A673 (cell line): Measurements from ENCODE around the gene TAP2. TPM values are rescaled to one million over a fixed set of nuclear protein-coding genes. Genes with fewer than 3 reads are reported as not detected.

Source experiments
- BruUV-seq: library from RNA; stranded (reverse); fragments of 400-500 nt; replicated peaks from 2 replicates; lab custom pipeline; 2021; lab: Mats Ljungman, UMichigan
- CTCF ChIA-PET: fragments of 300-600 bp; sonication (Branson Sonifier 250); formaldehyde crosslinking; loops from one replicate; lab custom pipeline; 2022; ENCODE audit warnings: antibody characterized with exemption; lab: Charles Lee
- POLR2A ChIA-PET: fragments of 300-600 bp; sonication (Branson Sonifier 250); formaldehyde crosslinking; loops from one replicate; lab custom pipeline; 2022; ENCODE audit warnings: antibody characterized with exemption; ENCODE audit not compliant: low non-redundant PET; lab: Charles Lee
- DNase-seq: peaks from one replicate; pipeline ENCODE4 v3.0.0-alpha.2; 2015; ENCODE audit warnings: low spot score
- H3K27ac ChIP-seq: fragments of 200-600 bp; sonication (generic); 2 replicates; pipeline ENCODE4 v1.5.1; 2016; ENCODE audit warnings: mixed run types, low read depth, mild to moderate bottlenecking, mixed read lengths, antibody characterized with exemption, low read length; ENCODE audit not compliant: poor library complexity, severe bottlenecking
- H3K27me3 ChIP-seq: fragments of 200-600 bp; sonication (generic); replicated peaks from 2 replicates; pipeline ENCODE4 v1.6.1; 2017; ENCODE audit warnings: mixed run types, low read depth, mild to moderate bottlenecking, mixed read lengths, antibody characterized with exemption, low read length; ENCODE audit not compliant: insufficient read depth, poor library complexity
- H3K36me3 ChIP-seq: fragments of 200-600 bp; sonication (generic); 2 replicates; pipeline ENCODE4 v1.6.1; 2016; ENCODE audit warnings: mixed run types, mild to moderate bottlenecking, mixed read lengths, antibody characterized with exemption, low read length; ENCODE audit not compliant: insufficient read depth, poor library complexity, severe bottlenecking
- H3K4me1 ChIP-seq: fragments of 200-600 bp; sonication (generic); 2 replicates; pipeline ENCODE4 v1.6.1; 2017; ENCODE audit warnings: mixed run types, mild to moderate bottlenecking, mixed read lengths, antibody characterized with exemption, low read length; ENCODE audit not compliant: insufficient read depth, poor library complexity, severe bottlenecking
- H3K4me3 ChIP-seq: fragments of 200-600 bp; sonication (generic); 2 replicates; pipeline ENCODE4 v1.5.1; 2016; ENCODE audit warnings: low read depth, mixed run types, mild to moderate bottlenecking, mixed read lengths, low read length; ENCODE audit not compliant: poor library complexity, severe bottlenecking
- H3K9me3 ChIP-seq: fragments of 200-600 bp; sonication (generic); 2 replicates; pipeline ENCODE4 v1.6.1; 2016; ENCODE audit warnings: mixed run types, low read depth, mild to moderate bottlenecking, mixed read lengths, antibody characterized with exemption, low read length; ENCODE audit not compliant: poor library complexity, severe bottlenecking
- EZH2 ChIP-seq: fragments of 200-600 bp; sonication (generic); IDR thresholded peaks from 2 replicates; pipeline ENCODE4 v1.6.1; 2017; ENCODE audit warnings: borderline replicate concordance, low read depth, mild to moderate bottlenecking, mixed read lengths, antibody characterized with exemption, low read length; ENCODE audit not compliant: poor library complexity, severe bottlenecking
- intact Hi-C: fragments of 100-400 bp; cut with micrococcal nuclease; formaldehyde crosslinking; loops from one replicate; pipeline ENCODE4 v1.10.0; 2022; ENCODE audit not compliant: unreplicated experiment
- total RNA-seq: library from RNA; stranded (reverse); gene quantifications from 2 replicates; pipeline ENCODE4 v1.2.3, GENCODE V29; 2021
- TF ChIP-seq, protein P1 (sequence below): fragments of 300-800, 200-600 bp; sonication (generic); conservative IDR thresholded peaks from 2 replicates; pipeline ENCODE4 v1.5.1; 2017; ENCODE audit warnings: low read depth, mild to moderate bottlenecking, antibody characterized with exemption, low read length, moderate library complexity, mixed read lengths

The TAP2 gene
- total RNA-seq, 1 experiment from 2014 or later: 46.5 TPM

DNA sequence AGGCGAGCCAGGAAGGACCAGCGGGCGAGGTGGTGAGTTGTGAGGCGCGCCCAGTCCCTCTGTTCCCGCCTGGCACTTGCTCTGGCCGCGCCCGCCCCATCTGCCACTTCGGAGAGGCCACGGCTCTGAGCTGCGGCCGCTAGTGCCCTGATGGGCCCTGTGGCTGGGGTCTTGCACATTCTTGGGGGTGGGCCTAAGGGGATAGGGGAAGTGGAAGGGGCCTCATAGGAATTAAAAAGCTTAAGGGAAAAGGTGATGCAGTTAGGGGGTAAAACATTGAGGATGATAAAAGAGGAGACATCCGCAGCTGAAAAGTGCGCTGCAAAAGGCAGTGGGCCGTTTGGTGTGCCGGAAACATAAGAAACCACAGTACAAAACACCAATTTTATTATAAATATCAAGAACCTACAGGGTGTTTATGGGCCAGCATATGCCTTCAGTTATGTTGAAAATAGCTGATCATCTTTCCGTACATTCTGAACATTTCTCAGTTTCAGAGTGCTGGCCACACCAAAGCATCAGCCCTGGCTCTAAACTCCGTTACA lies 6.4 kb upstream of the TAP2 start:
- Histone ChIP-seq H3K4me1 (no peaks in the 10 kb centered on the region), H3K27me3 (no peaks in the 10 kb centered on the region), H3K4me3 (peak overlapping the region; percentile 71), H3K36me3 (peaks cover 3% of the 10 kb centered on the region), H3K27ac (no peak overlapping the region), H3K9me3 (no peaks in the 10 kb centered on the region)
- TF ChIP-seq EZH2: no peak
- TF ChIP-seq, protein P1, sequence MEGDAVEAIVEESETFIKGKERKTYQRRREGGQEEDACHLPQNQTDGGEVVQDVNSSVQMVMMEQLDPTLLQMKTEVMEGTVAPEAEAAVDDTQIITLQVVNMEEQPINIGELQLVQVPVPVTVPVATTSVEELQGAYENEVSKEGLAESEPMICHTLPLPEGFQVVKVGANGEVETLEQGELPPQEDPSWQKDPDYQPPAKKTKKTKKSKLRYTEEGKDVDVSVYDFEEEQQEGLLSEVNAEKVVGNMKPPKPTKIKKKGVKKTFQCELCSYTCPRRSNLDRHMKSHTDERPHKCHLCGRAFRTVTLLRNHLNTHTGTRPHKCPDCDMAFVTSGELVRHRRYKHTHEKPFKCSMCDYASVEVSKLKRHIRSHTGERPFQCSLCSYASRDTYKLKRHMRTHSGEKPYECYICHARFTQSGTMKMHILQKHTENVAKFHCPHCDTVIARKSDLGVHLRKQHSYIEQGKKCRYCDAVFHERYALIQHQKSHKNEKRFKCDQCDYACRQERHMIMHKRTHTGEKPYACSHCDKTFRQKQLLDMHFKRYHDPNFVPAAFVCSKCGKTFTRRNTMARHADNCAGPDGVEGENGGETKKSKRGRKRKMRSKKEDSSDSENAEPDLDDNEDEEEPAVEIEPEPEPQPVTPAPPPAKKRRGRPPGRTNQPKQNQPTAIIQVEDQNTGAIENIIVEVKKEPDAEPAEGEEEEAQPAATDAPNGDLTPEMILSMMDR: no peak
- DNase-seq: no peak
- CTCF ChIA-PET: interaction anchor here (1.2 kb wide), 1 partner anchor 8 kb away, joined by 6 read pairs; the partner anchor contains the start of gene TAP1
- intact Hi-C loops: no loop called here
- POLR2A ChIA-PET: no interaction called here
- BruUV-seq: no TSS peak

DNA sequence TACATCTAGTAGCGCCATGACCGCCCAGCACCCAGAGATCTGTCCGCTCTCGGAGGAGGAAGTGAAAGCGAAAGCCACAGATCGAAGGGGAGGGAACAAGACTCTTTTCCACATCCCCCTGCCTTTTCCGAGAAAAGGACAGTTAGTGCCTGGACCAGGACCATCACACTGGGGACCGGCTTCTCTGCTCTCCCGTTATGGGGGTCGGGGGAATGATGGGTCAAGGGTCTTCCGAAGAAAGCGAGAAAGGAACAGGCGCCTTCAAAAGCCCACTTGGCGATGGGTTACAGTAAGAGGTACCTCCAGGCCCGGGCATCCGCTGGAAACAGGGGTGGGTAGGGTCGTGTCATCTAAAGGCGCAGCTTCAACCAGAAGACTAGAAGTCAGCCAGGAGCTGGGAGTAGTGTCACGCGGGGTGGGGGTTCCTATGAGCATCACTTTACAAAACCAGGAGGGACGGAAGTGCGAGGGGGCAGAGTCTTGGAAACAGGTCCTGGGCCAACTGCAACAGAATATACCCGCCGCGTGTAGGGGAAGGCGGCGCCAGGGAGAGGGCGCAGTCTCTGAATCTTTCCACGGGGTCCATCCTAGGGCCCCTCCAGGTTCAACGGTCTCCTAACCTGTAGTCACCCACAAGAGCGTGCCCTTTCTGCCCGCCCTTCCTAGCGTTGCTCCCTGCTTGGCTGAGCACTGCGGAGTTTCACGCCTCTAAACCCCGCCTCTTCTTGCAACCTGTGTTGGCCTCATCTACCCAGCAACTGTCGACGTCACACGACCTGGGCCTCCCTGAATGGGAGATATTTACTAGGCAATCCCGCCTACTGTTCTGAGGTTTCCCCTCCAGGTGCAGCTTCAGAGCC lies 5.7 kb upstream of the TAP2 start, which contains the start of gene PSMB8:
Gene PSMB8 (minus strand): TSS at position 69 of the 860 bp plus-strand sequence. CDS start 51 bp downstream, at position 18.
- POLR2A ChIA-PET: no interaction called here
- peak within 1 kb of the TSS; percentile 69 for H3K27ac ChIP-seq
- H3K9me3 ChIP-seq: no peaks in the 10 kb centered on the region
- no peaks in the 10 kb centered on the region for H3K27me3 ChIP-seq
- peak within 1 kb of the TSS; percentile 71 for H3K4me3 ChIP-seq
- CTCF ChIA-PET: interaction anchor here (1.2 kb wide), 1 partner anchor 9 kb away, joined by 6 read pairs; the partner anchor contains the start of gene TAP1
- H3K4me1 ChIP-seq: no peaks in the 10 kb centered on the region
- TF ChIP-seq, protein P1: peak; percentile 15; the same call in 1 of the 2 replicates
- TF ChIP-seq EZH2: no peak
- BruUV-seq: TSS peak; percentile 34
- intact Hi-C loops: no loop called here
- peaks cover 3% of the 10 kb centered on the region for H3K36me3 ChIP-seq
- DNase-seq: peak; percentile 95

DNA sequence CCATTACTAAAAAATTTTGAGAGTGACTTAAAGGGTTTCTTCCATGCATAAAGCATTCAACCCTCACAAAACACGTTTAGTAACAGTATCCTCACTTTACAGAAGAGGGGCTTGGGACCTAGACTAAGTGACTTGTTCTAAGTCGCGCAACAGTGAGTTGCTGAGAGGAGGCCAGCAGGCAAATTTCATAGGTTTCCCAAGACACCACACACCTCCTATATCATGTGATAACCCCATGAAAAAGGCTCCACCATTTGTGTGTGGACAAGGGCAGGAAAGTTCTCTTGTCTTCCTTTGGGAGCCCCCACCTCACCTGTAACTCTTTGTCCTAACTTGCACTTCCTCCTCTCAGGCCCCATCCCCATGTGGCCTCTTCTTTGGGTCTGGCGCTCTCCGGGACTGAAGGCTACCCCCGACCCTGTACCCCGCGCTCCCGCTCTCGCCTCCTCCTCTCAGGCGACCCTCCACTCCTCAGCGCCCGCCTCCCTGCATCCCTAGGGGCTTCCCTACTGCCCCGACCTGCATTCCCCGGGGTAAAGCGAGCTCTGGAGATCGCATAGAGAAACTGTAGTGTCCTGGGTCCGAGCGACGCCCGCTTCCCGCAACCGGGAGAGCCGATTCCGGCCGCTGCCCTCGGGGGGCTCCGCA lies 4.9 kb upstream of the TAP2 start:
- Histone ChIP-seq H3K4me1 (no peaks in the 10 kb centered on the region), H3K27ac (peak overlapping the region; percentile 69), H3K4me3 (peak overlapping the region; percentile 71), H3K36me3 (peaks cover 3% of the 10 kb centered on the region), H3K27me3 (no peaks in the 10 kb centered on the region), H3K9me3 (no peaks in the 10 kb centered on the region)
- TF ChIP-seq, protein P1: no peak
- no peak for TF ChIP-seq EZH2
- CTCF ChIA-PET: no interaction called here
- DNase-seq: no peak
- no TSS peak for BruUV-seq
- POLR2A ChIA-PET: no interaction called here
- intact Hi-C loops: no loop called here
